ENCODE measurements around the gene SPP1.
"Not testable (repeated sequence)": the region's sequence is repeated elsewhere in the genome, so short reads cannot be mapped to it uniquely, and the experiment has no call there.

Gene SPP1

GRCh38 chr4:87975466-87975865 is at the start of gene SPP1:
Gene SPP1, plus strand, starts transcription at chr4:87975714. Its CDS starts 1,182 bp downstream, at chr4:87976896.
- no peak for DNase-seq

- no peak for DNase-seq
Observed at GRCh38 chr4:87926554-87927098, 48.9 kb upstream of the SPP1 start.

- DNase-seq = no peak
Observed at GRCh38 chr4:87930629-87931028, 44.9 kb upstream of the SPP1 start.

GRCh38 chr4:87931932-87932331 is 43.6 kb upstream of the SPP1 start:
- DNase-seq = no peak

- no peak for DNase-seq
Observed at GRCh38 chr4:87932718-87933141, 42.8 kb upstream of the SPP1 start.

GRCh38 chr4:87933337-87933736 is 42.2 kb upstream of the SPP1 start:
- DNase-seq = no peak

GRCh38 chr4:87934157-87934704 is 41.3 kb upstream of the SPP1 start:
- DNase-seq = no peak

GRCh38 chr4:87934973-87935372 is 40.5 kb upstream of the SPP1 start:
- no peak for DNase-seq

- not testable (repeated sequence) for DNase-seq
Observed at GRCh38 chr4:87935954-87936353, 39.6 kb upstream of the SPP1 start.

- DNase-seq = no peak
Observed at GRCh38 chr4:87937523-87937922, 38.0 kb upstream of the SPP1 start.

- no peak for DNase-seq
Observed at GRCh38 chr4:87938746-87939145, 36.8 kb upstream of the SPP1 start.

GRCh38 chr4:87939978-87940690 is 35.4 kb upstream of the SPP1 start:
- no peak for DNase-seq

- not testable (repeated sequence) for DNase-seq
Observed at GRCh38 chr4:87940809-87941208, 34.7 kb upstream of the SPP1 start.

- no peak for DNase-seq
Observed at GRCh38 chr4:87941537-87942392, 33.7 kb upstream of the SPP1 start.

- no peak for DNase-seq
Observed at GRCh38 chr4:87943660-87944149, 31.8 kb upstream of the SPP1 start.

GRCh38 chr4:87944967-87945366 is 30.5 kb upstream of the SPP1 start:
- no peak for DNase-seq

GRCh38 chr4:87946766-87947165 is 28.7 kb upstream of the SPP1 start:
- DNase-seq = no peak

GRCh38 chr4:87947381-87948160 is 27.9 kb upstream of the SPP1 start:
- no peak for DNase-seq

- no peak for DNase-seq
Observed at GRCh38 chr4:87949961-87950360, 25.6 kb upstream of the SPP1 start.

GRCh38 chr4:87950493-87950892 is 25.0 kb upstream of the SPP1 start:
- no peak for DNase-seq

- DNase-seq = no peak
Observed at GRCh38 chr4:87950936-87951511, 24.5 kb upstream of the SPP1 start.

GRCh38 chr4:87953826-87954225 is 21.7 kb upstream of the SPP1 start:
- no peak for DNase-seq
